8988T (cell line): ENCODE measurements around the gene HHAT.

ENCODE experiments used
- DNase-seq: peaks from one replicate; pipeline ENCODE4 v3.0.0; 2011

HHAT gene

DNA sequence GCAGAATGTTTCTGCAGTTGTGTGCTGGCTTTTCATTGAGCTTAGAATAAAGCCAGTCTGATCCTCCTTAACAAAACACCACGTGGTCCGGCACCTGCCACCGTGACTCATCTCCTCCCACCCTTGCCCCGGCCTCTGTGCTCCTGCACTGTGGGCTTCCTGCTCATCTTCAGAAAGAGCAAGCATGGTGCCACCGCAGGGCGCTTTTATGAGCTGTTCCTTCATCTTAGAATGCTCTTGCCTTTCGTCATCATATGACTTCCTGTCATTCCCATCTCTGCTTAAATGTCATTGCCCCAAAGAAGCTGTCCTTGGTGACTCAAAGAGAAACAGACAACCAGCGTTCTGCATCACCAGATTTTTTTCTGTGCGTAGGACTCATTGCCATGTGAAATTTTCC lies 117.8 kb downstream of the HHAT start:
- DNase-seq, result peak; percentile 14

- DNase-seq, result no peak
Measured at GRCh38 chr1:210447456-210448057, 118.9 kb downstream of the HHAT start.

- DNase-seq, result no peak
Measured at GRCh38 chr1:210448297-210448892, 119.7 kb downstream of the HHAT start.

GRCh38 chr1:210455840-210456603 lies 127.3 kb downstream of the HHAT start:
- DNase-seq, result no peak

DNA sequence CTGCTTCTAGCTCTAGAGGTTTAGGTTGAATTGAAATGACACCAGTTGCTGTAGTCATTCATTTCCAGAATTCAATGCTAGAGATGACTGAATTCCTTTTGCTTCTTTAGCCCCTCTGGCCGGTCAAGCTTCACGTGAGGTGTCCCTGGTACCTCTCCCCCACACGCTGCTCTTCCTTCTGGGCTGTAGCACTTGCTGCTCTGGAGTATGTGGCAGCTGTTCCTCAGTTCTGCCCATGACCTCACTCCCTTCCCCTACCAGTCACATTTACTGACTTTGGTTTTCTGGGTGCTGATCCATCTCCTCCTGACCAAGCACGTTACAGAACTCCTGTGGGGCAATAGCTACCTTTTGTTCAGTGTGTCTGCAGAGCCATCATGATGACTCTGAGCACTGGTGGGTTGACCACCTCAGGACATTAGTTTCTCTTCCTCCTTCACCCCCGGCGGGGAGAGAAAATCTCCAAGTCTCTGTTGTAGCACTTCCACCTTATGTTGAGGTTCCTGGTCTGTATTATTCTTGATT lies 128.1 kb downstream of the HHAT start:
- DNase-seq, result no peak

GRCh38 chr1:210457568-210457967 lies 128.9 kb downstream of the HHAT start:
- no peak for DNase-seq

GRCh38 chr1:210464519-210465039 lies 135.9 kb downstream of the HHAT start:
- no peak for DNase-seq

- DNase-seq, result no peak
Measured at GRCh38 chr1:210465150-210465549, 136.4 kb downstream of the HHAT start.

GRCh38 chr1:210467440-210468043 lies 138.8 kb downstream of the HHAT start:
- DNase-seq, result no peak

DNA sequence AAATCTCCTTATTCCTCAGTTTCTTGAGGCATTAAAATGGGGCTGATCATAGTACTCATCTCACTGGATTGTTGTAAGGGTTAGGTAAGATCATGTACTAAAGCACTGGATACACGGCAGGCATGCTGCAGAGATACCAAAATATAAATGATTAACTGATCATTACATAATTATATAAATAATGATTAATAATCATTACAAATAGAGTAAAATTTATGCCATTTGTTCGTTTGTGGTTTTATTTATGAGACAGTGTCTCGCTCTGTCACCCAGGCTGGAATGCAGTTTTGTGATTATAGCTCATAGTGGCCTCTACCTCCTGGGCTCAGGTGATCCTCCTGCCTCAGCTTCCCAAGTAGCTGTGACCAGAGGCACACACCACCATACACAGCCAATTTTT lies 140.7 kb downstream of the HHAT start:
- DNase-seq, result no peak

DNA sequence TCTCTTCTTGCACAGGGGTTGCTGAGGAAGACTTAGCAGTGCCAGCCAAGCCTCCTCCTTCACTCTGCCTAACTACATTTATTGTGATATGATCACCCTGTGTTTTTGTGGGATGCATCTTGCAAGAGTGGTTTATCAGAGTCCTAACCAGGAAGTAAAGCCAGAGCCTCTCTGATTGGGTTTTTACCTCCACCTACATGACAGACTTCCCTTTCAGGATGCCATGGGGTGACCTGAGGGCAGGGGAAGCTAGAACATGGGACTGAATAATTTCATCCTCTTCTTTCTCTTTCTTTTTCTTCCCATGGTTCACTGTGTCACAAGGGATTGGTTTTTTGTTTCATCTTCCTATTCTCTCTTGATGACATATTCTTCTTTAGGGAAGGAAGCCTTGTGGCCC lies 146.6 kb downstream of the HHAT start:
- DNase-seq, result no peak

- no peak for DNase-seq
Measured at GRCh38 chr1:210475806-210476205, 147.1 kb downstream of the HHAT start.

DNA sequence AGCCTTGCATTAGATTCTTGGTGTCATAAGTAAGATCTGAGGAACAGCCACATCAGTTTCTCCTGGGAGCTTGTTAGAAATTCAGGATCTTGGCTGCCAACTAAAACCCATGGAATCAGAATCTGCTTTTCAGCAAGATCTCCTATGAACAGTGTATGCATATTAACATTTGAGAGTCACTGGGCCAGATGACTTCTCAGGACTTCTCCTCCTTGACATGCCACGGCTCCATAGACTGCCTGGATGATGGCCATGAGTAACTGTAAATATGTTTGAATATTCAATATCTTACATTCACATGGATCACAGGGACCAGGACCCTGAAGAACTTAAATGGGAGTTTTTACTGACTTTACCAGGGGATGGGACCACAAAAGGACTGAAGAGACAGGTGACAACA lies 148.0 kb downstream of the HHAT start:
- no peak for DNase-seq

DNA sequence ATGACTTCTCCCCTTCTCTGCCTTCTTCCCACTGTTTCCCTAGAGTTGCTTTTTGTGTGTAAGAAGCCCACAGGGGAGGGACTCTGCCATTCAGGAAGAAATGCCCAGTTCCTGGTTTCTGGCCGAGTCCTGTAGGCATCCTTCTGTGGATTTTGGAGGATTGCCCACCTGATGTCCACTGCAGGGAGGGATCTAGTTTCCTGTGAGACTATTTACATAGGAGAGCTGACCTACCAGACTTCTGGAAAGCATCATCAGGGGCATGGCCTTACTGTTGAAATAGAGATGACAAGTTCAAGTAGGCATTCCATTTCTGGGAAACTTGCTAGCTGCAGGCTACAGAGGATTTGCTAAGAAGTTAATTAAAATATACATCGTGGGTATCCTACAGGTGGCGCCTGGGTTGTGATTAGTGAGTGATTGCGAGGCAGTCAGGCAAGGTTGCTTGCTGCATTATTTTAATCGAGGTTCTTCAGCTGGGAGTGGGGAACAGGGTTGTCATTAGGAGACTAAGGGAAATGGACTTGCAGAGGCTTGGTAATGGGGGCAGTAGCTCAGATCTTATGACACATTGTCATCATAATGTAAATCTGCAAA lies 148.7 kb downstream of the HHAT start:
- DNase-seq, result no peak

DNA sequence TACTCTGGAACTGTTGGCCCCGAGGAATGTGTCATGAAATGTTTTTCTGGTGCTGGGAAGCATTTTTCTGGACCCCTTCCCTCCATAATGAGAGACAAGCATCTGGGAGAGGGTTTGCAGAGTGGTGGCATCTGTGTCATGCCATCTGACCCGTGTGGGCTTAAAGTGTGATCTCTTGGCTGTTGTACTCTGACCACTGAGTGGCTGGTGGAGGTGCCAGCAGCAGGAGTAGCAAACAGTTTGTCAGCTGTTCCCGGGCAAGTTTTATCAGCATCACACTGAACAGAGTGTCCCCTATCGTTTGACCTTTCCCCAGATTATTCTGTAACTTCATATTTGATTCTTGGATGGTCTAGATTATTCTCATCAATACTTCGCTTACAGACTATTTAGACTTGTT lies 150.1 kb downstream of the HHAT start:
- no peak for DNase-seq

DNA sequence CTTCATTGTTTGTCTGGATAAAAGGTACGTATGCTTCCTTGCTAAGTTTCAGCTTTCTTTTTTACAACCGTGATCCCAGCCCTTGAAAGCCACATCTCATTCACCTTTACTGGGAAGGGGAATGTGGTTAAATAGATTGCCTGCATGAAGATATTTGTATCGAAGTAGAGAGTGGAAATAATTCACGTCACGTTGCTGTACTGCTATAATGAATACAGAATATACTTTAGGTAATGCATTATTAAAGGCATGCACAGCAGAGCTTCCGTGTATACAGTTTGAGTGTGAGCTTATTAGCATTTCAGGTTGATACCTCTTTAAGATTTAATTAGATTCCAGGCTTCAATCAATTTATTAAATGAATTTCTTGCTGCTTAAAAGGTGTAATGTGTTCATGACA lies 153.8 kb downstream of the HHAT start:
- DNase-seq, result no peak

- DNase-seq, result no peak
Measured at GRCh38 chr1:210482945-210483617, 154.4 kb downstream of the HHAT start.

GRCh38 chr1:210483821-210484220 lies 155.1 kb downstream of the HHAT start:
- DNase-seq, result no peak

DNA sequence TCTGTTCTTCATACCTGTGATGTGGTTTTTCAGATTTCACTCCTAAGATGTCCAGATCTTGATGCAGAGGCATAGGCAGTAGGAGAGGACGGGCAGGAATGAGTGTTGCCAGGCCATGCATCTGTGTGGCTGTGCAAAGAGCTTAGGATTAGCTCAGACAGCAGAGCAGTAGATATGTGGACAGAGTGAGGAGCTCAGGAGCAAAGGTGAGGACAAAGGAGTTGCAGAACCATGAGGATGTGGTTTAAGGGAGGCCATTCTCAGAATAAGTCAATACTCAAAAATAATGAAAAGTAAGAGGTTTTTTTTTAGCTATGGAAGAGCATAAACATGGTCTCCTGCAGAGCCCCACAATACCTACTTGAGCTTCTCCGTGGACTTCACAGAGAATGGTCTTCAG lies 158.3 kb downstream of the HHAT start:
- DNase-seq, result no peak

- no peak for DNase-seq
Measured at GRCh38 chr1:210489491-210489890, 160.8 kb downstream of the HHAT start.

GRCh38 chr1:210490781-210491180 lies 162.1 kb downstream of the HHAT start:
- DNase-seq, result no peak

DNA sequence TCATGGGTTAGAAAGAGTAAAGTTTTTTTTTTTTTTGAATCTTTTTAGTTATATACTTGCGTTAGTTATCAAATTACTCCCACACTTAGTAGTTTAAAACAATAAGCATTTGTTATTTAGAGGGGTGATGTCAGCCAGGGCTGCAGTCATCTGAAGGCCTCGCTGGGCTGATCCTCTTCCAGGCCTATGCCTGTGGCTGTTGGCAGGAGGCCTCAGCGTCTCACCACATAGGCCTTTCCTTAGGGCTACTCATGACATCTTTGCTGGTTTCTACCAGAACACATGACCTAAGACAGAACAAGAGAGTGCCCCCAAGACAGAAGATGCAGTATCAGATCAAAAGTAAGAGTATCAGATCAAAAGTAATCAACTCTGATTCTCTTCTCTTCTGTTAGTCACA lies 167.4 kb downstream of the HHAT start:
- no peak for DNase-seq

- DNase-seq, result no peak
Measured at GRCh38 chr1:210499956-210500355, 171.3 kb downstream of the HHAT start.
